ENCODE results near the gene PPP2R1B.
A peak's percentile ranks its signal among the peaks of the same experiment; 100 is the strongest.

Gene PPP2R1B

DNA sequence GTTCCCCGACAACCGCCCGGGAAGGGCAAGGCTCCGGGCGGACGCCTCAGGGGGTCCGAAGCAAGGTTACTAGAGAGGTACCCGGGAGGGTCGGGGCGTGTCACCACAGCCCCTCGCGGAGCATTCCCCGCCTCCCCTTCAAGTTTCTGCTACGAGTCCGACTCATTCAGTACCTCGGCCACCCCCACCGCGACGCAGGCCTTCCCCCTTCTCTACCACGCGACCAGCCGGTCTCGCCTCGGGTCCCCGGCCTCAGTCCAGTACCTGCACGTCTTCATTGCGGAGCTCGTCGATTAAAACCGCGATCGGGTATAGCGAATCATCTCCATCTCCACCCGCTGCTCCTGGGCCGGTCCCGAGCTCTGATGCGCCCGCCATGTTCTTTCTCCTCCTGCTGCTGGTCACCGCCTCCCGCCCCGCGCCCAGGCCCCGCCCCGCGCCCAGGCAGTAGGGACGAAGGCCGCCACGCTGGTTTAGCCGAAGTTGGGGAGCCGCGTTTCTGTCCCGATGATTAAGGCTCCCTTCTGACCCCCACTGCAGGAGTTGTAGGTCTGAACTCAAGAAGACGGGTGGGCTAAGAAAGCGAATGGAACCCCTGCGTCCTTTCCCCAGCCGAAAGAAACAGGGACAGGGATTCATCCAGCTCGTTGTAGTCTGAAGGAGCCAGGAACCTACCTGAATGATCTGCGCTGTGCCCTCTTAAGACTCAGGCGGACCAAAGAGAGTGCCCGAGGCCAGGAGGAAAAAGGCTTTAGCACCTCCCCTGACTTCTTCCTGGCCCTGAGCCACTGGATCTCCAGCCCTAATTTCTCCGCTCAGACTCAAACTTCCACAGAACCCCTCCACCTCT is at the start of gene PPP2R1B:
PPP2R1B (minus strand) TSS at position 406 of the 850 bp plus-strand sequence; CDS start at position 378, 28 bp downstream.
- H3K36me3 Mint-ChIP-seq (ENCODE audit: low read depth), result peaks cover 28% of the 10 kb centered on the region
- peaks cover 4% of the 10 kb centered on the region for H3K27me3 Mint-ChIP-seq (ENCODE audit: low read depth)
- peaks cover 25% of the 10 kb centered on the region for H3K4me1 Mint-ChIP-seq
- peak within 1 kb of the TSS; percentile 89 to 95 (median 94) for H3K27ac Mint-ChIP-seq
- no peaks in the 10 kb centered on the region for H3K9me3 Mint-ChIP-seq
- peak within 1 kb of the TSS; percentile 92 to 99 (median 92) for H3K4me3 Mint-ChIP-seq
- TF ChIP-seq, protein P1, sequence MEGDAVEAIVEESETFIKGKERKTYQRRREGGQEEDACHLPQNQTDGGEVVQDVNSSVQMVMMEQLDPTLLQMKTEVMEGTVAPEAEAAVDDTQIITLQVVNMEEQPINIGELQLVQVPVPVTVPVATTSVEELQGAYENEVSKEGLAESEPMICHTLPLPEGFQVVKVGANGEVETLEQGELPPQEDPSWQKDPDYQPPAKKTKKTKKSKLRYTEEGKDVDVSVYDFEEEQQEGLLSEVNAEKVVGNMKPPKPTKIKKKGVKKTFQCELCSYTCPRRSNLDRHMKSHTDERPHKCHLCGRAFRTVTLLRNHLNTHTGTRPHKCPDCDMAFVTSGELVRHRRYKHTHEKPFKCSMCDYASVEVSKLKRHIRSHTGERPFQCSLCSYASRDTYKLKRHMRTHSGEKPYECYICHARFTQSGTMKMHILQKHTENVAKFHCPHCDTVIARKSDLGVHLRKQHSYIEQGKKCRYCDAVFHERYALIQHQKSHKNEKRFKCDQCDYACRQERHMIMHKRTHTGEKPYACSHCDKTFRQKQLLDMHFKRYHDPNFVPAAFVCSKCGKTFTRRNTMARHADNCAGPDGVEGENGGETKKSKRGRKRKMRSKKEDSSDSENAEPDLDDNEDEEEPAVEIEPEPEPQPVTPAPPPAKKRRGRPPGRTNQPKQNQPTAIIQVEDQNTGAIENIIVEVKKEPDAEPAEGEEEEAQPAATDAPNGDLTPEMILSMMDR (IDR thresholded peaks at IDR 0.05; ENCODE audit: unreplicated experiment in 3 of 3), result no peak

DNA sequence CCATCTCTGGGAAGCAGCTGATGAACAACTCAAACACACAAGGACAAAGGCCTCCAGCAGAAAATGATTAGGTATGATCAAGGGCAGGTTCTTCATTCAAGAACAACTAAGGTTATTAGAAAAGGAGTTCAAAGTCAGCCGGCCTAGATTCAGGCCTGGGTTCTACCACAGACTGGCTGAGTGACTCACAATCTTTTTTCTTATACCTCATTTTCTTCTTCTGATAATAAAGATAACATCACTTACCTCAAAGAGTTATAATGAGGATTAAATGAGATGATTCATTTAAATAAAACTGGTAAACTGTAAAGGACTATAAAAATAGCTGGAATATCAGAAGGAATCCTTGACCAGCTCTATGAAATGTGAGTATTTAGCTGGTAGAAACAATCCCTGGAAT is 49.3 kb upstream of the PPP2R1B start:
- TF ChIP-seq, protein P1 (IDR thresholded peaks at IDR 0.05; ENCODE audit: unreplicated experiment in 3 of 3), result no peak
- H3K4me1 Mint-ChIP-seq, result peaks cover 25% of the 10 kb centered on the region
- H3K27ac Mint-ChIP-seq, result no peak overlapping the region
- H3K36me3 Mint-ChIP-seq (ENCODE audit: low read depth), result peaks cover 39% of the 10 kb centered on the region
- no peak overlapping the region for H3K4me3 Mint-ChIP-seq
- no peaks in the 10 kb centered on the region for H3K27me3 Mint-ChIP-seq (ENCODE audit: low read depth)
- H3K9me3 Mint-ChIP-seq, result no peaks in the 10 kb centered on the region

DNA sequence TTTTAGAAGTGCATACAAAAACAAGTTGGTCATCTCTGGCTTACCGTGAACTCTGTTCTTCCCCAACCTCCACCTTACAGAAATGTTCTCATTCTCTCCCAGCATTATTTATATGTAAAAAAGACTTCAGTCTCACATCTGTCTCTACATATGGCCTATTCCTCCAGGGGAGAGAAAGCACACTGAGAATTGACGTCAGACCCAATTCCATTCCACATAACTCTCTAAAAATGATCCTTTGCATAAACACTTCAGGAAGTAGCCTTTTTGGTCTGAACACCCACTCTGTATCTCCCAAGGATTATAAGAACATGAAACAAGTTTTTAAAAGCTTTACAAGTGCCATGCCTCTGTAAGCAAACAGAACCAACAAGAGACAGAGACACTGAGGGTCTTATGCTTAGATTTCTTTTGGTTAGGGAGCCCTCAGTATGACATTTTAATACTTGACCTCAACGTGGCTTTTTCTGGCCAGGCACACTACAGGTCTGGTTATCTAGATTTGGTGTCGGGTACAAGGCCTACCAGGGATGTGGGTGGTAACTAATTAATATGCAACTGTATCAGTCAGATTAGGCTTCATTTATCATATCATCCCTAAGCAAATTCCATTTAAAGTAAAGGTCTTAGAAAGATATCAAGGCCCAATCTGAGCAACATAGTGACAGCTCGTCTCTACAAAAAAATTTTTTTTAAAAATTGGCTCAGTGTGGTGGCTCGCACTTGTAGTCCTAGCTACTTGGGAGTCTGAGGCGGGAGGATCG is 48.5 kb upstream of the PPP2R1B start:
- Mint-ChIP-seq H3K36me3 (ENCODE audit: low read depth) (peaks cover 36% of the 10 kb centered on the region), H3K4me3 (no peak overlapping the region), H3K27ac (peak overlapping the region in 2 of 3 experiments; percentile 12 to 26), H3K9me3 (no peaks in the 10 kb centered on the region), H3K27me3 (ENCODE audit: low read depth) (no peaks in the 10 kb centered on the region), H3K4me1 (peaks cover 18% of the 10 kb centered on the region)
- TF ChIP-seq, protein P1 (IDR thresholded peaks at IDR 0.05; ENCODE audit: unreplicated experiment in 3 of 3), result no peak

DNA sequence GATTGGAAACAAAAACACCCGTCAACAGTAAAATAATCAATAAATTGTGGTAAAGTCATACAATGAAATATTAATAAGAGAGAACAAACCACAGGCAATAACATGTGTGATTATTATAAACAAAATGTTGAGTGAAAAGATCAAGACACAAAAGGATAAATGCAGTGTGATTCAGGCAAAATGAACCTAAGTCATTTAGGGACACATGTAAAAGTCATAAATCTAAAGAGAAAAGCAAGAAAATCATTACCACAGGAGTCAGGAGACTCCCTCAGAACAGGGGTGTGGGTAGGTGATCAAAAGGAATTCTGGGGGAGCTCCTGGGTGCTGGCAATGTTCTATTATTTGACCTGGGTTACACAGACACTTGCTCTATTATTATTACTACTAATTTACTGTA is 47.9 kb upstream of the PPP2R1B start:
- peaks cover 39% of the 10 kb centered on the region for H3K36me3 Mint-ChIP-seq (ENCODE audit: low read depth)
- H3K27ac Mint-ChIP-seq, result peak overlapping the region in 2 of 3 experiments; percentile 12 to 26
- no peaks in the 10 kb centered on the region for H3K27me3 Mint-ChIP-seq (ENCODE audit: low read depth)
- H3K9me3 Mint-ChIP-seq, result no peaks in the 10 kb centered on the region
- H3K4me3 Mint-ChIP-seq, result no peak overlapping the region
- TF ChIP-seq, protein P1 (IDR thresholded peaks at IDR 0.05; ENCODE audit: unreplicated experiment in 3 of 3), result no peak
- H3K4me1 Mint-ChIP-seq, result peaks cover 12% of the 10 kb centered on the region

DNA sequence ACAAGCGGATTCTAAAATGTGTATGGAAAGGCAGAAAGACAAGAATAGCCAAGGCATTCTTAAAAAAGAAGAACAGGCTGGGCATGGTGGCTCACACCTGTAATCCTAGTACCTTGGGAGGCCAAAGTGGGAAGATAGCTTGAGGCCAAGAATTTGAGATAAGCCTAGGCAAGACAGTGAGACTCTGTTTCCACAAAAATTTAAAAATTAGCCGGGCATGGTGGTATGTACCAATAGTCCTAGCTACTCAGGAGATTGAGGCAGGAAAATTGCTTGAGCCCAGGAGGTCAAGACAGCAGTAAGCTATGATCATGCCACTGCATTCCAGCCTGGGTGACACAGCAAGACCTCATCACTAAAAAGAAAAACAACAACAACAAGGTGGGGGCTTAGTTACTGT is 46.0 kb upstream of the PPP2R1B start:
- Mint-ChIP-seq H3K36me3 (ENCODE audit: low read depth) (peaks cover 45% of the 10 kb centered on the region), H3K27me3 (ENCODE audit: low read depth) (no peaks in the 10 kb centered on the region), H3K4me3 (no peak overlapping the region), H3K4me1 (peaks cover 5% of the 10 kb centered on the region), H3K27ac (no peak overlapping the region), H3K9me3 (no peaks in the 10 kb centered on the region)
- TF ChIP-seq, protein P1 (IDR thresholded peaks at IDR 0.05; ENCODE audit: unreplicated experiment in 3 of 3), result no peak

Data from nephron (organoid).